Activated naive CD4-positive, alpha-beta T cell treated with anti-CD3 and anti-CD28 coated beads, Interleukin-2, amount 50 U/mL, for 24 hours (primary cell): Measurements from ENCODE around the gene PRG3.
A peak's percentile ranks its signal among the peaks of the same experiment; 100 is the strongest.

Experiments used
- H3K27ac Mint-ChIP-seq: one replicate; pipeline ENCODE4 v1.8.0; 2021; ENCODE audit warnings: mild to moderate bottlenecking, mixed read lengths
- H3K27me3 Mint-ChIP-seq: one replicate; pipeline ENCODE4 v1.8.0; 2021; ENCODE audit warnings: mixed read lengths
- H3K36me3 Mint-ChIP-seq: one replicate; pipeline ENCODE4 v1.8.0; 2021; ENCODE audit warnings: mixed read lengths
- H3K4me1 Mint-ChIP-seq: one replicate; pipeline ENCODE4 v1.8.0; 2021; ENCODE audit warnings: mixed read lengths
- H3K4me3 Mint-ChIP-seq: one replicate; pipeline ENCODE4 v1.8.0; 2021; ENCODE audit warnings: mild to moderate bottlenecking, mixed read lengths
- H3K9me3 Mint-ChIP-seq: one replicate; pipeline ENCODE4 v1.8.0; 2021; ENCODE audit warnings: mixed read lengths

PRG3 gene, protein sequence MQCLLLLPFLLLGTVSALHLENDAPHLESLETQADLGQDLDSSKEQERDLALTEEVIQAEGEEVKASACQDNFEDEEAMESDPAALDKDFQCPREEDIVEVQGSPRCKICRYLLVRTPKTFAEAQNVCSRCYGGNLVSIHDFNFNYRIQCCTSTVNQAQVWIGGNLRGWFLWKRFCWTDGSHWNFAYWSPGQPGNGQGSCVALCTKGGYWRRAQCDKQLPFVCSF

DNA sequence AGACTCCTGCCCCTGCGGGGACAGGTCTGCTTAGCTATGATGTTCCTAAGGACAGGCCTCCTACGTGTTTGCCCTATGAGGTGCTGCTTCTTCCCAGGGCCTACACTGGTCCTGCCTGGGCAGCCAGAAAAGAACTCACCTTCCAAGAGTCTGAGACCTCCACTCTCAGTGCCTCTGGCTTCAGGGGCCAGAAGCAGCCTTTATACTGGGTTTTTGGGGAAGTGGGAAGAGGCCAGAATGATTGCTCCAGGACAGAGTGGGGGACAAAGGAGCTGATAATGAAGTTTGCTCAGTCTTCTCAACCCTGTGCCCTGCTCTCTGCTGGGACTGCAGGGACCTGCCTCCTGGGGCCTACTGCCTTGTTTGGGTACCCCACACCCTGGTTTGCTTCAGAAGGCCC is at the start of gene PRG3:
Gene PRG3, minus strand, starts transcription at position 176 of the 400 bp plus-strand sequence. CDS start 442 bp downstream, outside the sequence.
- Mint-ChIP-seq H3K36me3 (no peaks in the 10 kb centered on the region), H3K27ac (no peak within 1 kb of the TSS), H3K4me3 (no peak within 1 kb of the TSS), H3K9me3 (no peaks in the 10 kb centered on the region), H3K27me3 (peaks cover 5% of the 10 kb centered on the region), H3K4me1 (no peaks in the 10 kb centered on the region)

DNA sequence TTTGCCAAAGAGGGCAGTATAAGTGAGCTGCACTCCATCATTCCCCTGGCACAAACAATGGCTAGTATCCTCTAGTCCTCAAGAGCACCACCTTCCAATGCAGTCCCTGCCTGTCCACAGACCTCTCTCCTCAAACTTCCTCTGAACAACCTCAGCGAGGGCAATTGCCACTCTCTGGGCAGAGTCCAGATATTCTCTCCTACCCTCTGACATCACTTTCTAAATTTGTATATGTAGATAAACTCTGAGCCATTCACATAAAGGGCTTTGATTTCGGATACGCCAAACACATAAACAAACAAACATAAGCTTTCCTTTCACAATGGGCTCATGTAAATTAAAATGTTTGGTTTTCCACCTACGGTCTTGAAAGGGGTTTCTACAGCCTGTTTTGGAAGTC is 49.0 kb upstream of the PRG3 start:
- no peak overlapping the region for H3K27ac Mint-ChIP-seq
- no peak overlapping the region for H3K4me3 Mint-ChIP-seq
- no peaks in the 10 kb centered on the region for H3K27me3 Mint-ChIP-seq

DNA sequence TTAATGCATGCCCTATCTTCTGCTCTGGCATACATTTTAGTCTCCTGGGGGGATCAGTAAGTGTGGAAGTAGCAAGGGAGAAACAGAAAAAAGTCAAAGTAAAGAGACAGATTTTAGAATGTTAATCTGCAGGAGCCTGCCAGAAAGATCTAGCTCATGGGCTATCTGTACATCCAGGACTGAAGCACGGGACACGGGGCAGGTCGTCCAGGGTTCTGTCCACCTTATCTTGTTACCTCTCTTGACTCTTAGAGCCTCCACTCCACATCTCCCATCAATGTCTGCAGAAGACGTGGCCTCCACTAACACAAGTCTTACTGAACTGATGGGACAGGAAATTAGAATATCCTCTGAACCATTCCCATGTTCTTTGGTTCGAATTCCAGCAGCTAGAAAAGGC is 47.7 kb upstream of the PRG3 start:
- peaks cover 19% of the 10 kb centered on the region for H3K36me3 Mint-ChIP-seq
- no peak overlapping the region for H3K27ac Mint-ChIP-seq
- H3K4me3 Mint-ChIP-seq = no peak overlapping the region
- no peaks in the 10 kb centered on the region for H3K9me3 Mint-ChIP-seq
- H3K4me1 Mint-ChIP-seq = peaks cover 24% of the 10 kb centered on the region
- H3K27me3 Mint-ChIP-seq = no peaks in the 10 kb centered on the region

More for the DNA sequence above, 49.0 kb upstream of the PRG3 start:
- H3K4me1 Mint-ChIP-seq = peaks cover 16% of the 10 kb centered on the region
- peaks cover 11% of the 10 kb centered on the region for H3K36me3 Mint-ChIP-seq
- no peaks in the 10 kb centered on the region for H3K9me3 Mint-ChIP-seq

DNA sequence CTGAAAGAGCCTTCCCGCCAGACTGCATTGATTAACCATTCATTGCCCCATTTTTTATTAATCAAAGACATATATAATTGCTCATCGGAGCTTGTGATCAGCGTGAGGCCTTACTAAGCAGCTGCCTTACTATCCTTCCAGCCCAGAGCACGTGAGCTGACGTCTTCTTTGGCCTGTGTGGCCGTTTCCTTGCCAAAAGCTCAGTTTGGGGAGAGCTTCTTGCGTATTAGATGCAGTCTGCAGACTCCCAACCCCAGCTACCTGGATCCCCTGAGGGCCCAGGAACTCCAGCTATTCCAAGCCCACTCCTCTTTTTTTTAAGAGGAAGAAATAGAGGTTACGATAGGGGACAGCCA is 46.8 kb upstream of the PRG3 start:
- Mint-ChIP-seq H3K4me3 (peak overlapping the region; percentile 98), H3K4me1 (peaks cover 32% of the 10 kb centered on the region), H3K36me3 (peaks cover 25% of the 10 kb centered on the region), H3K27ac (peak overlapping the region; percentile 92), H3K9me3 (no peaks in the 10 kb centered on the region), H3K27me3 (no peaks in the 10 kb centered on the region)

DNA sequence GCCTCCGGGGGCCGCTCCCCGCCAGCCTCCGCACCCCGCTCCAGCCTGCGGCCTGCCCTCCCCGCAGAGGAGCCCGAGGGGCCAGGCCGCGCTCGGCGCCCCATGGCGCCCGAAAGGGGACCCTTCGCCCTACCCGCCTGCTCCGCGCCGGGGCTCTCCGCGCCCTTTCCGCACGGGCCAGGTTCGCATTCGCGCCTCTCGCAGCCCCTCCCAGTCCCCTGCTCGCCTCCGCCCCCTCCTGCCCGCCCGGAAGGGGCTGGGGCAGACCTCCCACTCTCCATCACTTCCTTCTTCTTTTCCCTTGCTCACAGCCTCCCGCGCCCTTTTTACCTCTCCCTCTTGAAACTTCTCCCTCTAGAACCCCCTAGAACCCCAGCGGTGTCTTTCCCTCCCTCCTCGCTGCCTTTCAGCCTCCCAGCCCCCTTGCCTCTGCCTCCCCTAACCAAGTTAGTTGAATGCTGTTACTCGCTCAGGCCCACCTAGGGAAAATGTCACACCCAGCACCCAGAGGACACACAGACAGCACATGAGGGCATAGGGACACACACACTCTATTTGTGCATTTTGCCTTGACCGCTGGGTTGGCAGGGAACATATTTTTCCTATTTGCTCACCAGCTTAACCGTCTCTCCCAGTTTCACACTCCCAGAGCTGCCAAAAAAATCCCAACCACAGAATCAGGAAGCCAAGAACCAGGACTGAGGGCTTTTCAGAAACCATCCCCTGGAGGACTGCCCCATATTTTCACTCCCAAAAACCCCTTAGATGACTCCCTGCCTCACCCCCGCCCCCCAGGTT is 46.2 kb upstream of the PRG3 start, which contains the start of gene SLC43A3:
Gene SLC43A3, minus strand, starts transcription at position 193 of the 798 bp plus-strand sequence. CDS start 949 bp downstream, outside the sequence.
- Mint-ChIP-seq H3K27ac (peak within 1 kb of the TSS; percentile 97), H3K4me3 (peak within 1 kb of the TSS; percentile 98), H3K4me1 (peaks cover 37% of the 10 kb centered on the region), H3K27me3 (no peaks in the 10 kb centered on the region), H3K36me3 (peaks cover 31% of the 10 kb centered on the region), H3K9me3 (no peaks in the 10 kb centered on the region)

DNA sequence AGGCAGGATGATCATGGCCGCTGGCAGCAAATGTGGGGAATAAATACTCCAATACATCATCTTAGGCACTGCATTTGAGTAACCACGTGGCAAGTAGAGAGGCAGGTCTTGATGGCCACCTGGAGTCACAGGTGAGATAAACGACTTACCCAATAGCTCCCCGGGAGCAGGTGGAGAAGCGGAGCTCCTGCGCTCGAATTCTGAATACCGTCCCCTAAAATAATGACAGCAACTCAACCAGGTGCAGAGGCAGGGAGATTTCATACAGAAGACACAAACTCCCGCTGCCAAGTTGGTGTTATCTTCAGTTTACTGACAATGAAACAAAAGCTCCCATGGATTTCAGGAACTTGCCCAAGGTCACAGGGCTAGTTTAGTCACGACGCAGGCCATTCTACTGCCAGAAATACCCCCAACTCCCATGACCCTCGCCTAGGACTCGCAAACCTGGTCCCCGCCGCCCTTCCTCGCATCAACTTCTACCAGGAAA is 45.5 kb upstream of the PRG3 start:
- peaks cover 44% of the 10 kb centered on the region for H3K4me1 Mint-ChIP-seq

DNA sequence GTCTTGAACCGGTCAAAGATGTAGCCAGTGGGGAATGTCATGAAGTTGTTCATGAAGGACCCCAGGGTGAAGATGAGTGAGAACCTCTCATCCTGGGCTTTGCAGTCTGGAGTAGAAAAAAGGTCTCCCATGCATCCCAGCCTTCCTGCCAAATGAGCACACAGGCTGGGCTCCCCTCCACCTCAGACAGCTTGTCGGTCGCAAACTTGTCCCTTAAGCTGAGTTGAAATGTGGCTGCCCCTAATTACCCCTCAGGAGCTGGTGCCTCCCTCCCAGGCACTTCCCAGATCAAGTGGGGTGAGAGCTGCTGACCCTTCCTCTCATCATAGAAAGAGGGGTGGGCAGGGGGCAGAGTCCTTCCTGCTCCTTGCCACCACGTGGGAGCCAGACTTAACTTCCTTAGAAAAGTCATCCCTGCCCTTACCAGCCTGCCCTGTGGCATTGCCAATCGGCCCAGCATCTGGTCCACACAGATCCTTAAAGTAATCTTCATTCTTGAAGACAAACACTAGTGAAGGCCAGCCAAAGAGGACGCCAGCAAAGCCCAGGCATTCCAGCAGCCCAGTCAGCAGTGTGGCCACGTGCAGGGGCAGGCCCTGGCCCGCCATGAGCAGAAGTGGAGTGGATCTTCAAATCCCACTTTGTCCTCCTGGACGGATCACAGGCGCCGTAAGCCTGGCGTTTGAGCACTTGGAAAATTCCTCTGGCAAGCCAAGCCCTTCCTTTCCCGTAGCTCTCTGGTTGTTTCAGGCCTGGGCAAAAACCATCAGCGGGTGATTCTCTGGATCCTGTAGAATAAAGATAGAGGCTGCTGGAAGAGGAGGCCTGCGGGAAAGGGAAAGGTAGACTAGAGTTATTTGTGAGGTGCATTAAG is 44.9 kb upstream of the PRG3 start:
- peaks cover 38% of the 10 kb centered on the region for H3K36me3 Mint-ChIP-seq
- H3K4me1 Mint-ChIP-seq = peaks cover 44% of the 10 kb centered on the region

More for the DNA sequence above, 45.5 kb upstream of the PRG3 start:
- Mint-ChIP-seq H3K36me3 (peaks cover 36% of the 10 kb centered on the region), H3K4me3 (peak overlapping the region; percentile 98), H3K9me3 (no peaks in the 10 kb centered on the region), H3K27ac (peak overlapping the region; percentile 97), H3K27me3 (no peaks in the 10 kb centered on the region)

DNA sequence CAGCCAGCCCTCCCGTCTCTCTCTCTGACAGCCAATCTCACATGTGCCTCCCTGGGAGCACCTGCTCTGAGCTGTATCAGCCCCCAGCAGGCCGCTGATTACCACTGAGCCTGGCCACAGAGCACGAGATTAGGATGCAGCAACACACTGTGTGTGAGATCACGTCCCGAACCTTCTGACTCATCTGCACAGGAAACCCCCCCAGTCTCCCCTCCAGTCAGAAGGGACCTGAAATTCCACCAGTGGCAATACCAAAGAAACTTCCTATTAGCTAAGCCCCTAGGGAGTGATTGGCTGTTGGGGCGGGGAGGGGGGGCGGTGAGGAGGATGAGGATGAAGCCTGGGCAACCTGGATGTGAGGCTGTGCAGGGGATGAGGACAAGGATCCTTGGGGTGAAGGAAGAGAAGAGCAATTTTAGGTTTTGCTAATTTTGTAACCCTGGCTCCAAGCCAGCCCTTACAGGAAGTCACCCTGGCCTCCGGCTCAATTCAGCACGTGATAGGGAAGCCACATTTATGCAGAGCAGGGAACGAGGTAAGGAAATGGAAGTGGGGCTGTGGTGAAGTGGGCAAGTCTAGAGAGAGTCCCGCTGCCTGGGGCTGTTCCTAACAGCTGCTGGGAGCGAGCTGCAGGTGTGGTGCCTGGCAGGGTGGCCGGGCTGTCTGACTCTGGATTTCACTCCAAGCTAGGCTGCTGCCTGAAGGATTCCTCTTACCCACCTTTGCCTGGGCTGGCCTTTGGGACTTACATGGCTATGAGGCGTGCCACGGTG is 44.0 kb upstream of the PRG3 start:
- peak overlapping the region; percentile 97 for H3K27ac Mint-ChIP-seq
- peaks cover 49% of the 10 kb centered on the region for H3K4me1 Mint-ChIP-seq
- H3K27me3 Mint-ChIP-seq = no peaks in the 10 kb centered on the region
- no peaks in the 10 kb centered on the region for H3K9me3 Mint-ChIP-seq
- peak overlapping the region; percentile 98 for H3K4me3 Mint-ChIP-seq
- H3K36me3 Mint-ChIP-seq = peaks cover 45% of the 10 kb centered on the region

More for the DNA sequence above, 44.9 kb upstream of the PRG3 start:
- Mint-ChIP-seq H3K4me3 (peak overlapping the region; percentile 98), H3K9me3 (no peaks in the 10 kb centered on the region), H3K27me3 (no peaks in the 10 kb centered on the region), H3K27ac (peak overlapping the region; percentile 97)

DNA sequence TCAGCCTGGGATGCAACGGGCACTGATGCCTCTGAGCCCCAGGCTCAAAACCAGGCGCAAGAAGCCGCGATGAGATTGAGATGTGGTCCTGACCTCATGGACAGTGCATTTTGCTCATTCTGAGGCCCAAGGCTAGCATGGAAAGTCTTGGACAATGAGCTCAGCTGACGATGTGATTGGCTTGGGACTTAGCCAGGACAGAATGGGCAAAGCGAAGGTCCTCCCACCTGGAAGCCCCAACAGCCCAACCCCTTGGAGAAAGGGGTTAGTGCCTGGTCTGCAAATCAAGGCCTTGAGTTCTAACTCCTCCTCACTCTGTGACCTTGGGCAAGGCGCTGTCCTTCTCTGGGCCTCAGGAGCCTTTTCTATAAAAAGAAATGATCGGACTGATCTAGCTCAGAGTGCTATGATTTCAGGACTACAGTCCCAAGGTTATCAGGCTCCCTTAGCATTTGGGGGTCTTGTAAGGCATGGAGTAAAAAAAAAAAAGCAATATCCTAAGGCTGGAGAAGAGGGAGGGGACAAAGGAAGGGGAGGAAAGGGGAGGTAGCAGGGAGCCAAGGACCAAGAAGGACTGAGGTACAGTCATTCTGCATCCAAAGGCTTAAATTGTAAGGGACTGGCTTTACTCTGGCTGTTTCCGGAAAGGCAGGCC is 43.3 kb upstream of the PRG3 start:
- Mint-ChIP-seq H3K4me3 (peak overlapping the region; percentile 98), H3K27ac (peak overlapping the region; percentile 97), H3K36me3 (peaks cover 46% of the 10 kb centered on the region), H3K4me1 (peaks cover 51% of the 10 kb centered on the region), H3K9me3 (no peaks in the 10 kb centered on the region), H3K27me3 (no peaks in the 10 kb centered on the region)

DNA sequence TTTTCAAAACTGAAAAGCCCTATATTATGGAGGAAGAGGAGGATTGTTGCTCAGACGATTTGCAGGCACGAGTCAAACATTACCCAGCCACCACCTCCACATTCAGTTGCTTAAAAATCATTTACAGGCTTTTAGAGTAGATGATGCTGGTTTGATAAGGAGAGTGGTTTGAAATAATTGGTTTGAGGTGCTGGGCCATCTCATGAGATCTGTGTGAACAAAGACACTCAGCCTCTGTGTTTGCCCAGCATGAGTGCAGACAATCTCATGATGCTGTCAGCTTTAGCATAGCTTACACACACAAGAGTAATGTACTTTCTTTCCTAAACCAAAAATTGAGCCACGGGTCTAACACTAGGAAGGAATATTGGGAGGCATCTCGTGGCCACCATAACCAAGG is 41.7 kb upstream of the PRG3 start:
- no peaks in the 10 kb centered on the region for H3K9me3 Mint-ChIP-seq
- peaks cover 53% of the 10 kb centered on the region for H3K4me1 Mint-ChIP-seq
- peak overlapping the region; percentile 98 for H3K4me3 Mint-ChIP-seq
- peak overlapping the region; percentile 73 for H3K27ac Mint-ChIP-seq
- H3K27me3 Mint-ChIP-seq = no peaks in the 10 kb centered on the region
- peaks cover 51% of the 10 kb centered on the region for H3K36me3 Mint-ChIP-seq

DNA sequence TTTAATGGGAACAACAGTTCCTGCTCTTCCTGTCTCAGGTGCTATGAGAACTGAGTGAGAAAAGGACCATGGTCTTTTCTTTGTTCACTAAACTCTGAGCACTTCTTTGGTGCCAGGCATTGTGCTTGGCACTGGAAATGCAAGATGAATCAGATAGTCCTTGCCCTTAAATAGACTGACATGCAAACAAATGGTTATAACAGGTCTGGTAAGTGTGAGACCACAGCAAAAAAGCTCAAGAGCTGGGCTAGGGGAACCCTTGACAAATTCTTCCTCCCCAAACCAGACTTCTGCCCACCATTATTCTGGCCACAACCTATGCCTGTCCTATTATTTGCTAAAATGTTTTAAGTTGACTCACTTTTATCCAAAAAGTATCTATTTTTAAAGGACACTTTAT is 40.9 kb upstream of the PRG3 start:
- Mint-ChIP-seq H3K4me1 (peaks cover 46% of the 10 kb centered on the region), H3K27ac (no peak overlapping the region), H3K9me3 (no peaks in the 10 kb centered on the region), H3K4me3 (no peak overlapping the region), H3K27me3 (no peaks in the 10 kb centered on the region), H3K36me3 (peaks cover 57% of the 10 kb centered on the region)

DNA sequence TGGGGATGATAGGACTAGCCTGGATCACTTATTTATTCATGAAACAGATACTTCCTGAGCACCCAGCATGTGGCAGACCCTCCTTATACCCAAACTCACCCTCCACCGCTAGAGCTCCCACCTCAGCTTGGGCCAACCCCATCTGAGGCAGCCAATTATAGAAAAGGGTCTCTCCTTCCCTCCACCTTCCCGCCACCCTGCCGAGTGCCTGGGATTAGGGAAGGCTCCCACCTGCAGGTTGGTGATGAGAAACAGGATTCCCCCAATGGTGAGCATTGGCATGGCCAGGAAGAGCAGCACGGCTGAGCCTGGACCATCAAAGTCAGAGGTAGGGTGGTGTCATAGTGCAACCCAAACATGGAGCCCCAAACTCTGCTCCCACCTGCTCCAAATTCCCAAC is 40.1 kb upstream of the PRG3 start:
- Mint-ChIP-seq H3K36me3 (peaks cover 57% of the 10 kb centered on the region), H3K4me3 (no peak overlapping the region), H3K4me1 (peaks cover 44% of the 10 kb centered on the region)

DNA sequence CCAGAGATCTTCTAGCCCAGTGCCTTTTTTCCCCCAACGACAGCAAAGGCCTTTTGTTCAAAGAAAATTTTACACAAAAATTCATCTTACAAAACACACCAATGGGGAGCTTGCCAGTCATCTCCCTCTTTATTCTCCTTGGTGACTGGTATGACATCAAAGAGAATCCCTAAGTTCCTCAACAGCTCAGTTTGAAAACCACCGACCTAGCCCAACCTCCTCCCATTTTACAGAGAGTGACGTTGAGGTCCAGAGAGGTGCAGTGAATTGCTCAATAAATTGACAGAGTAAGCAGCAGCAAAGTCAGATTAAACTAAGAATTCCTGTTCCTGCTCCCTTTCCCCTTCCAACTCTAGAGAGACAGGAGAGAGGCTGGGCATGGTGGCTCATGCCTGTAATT is 38.2 kb upstream of the PRG3 start:
- H3K4me3 Mint-ChIP-seq = no peak overlapping the region
- no peaks in the 10 kb centered on the region for H3K9me3 Mint-ChIP-seq
- H3K4me1 Mint-ChIP-seq = peaks cover 51% of the 10 kb centered on the region
- no peaks in the 10 kb centered on the region for H3K27me3 Mint-ChIP-seq
- peaks cover 54% of the 10 kb centered on the region for H3K36me3 Mint-ChIP-seq
- no peak overlapping the region for H3K27ac Mint-ChIP-seq

More for the DNA sequence above, 40.1 kb upstream of the PRG3 start:
- Mint-ChIP-seq H3K27ac (no peak overlapping the region), H3K27me3 (no peaks in the 10 kb centered on the region), H3K9me3 (no peaks in the 10 kb centered on the region)

DNA sequence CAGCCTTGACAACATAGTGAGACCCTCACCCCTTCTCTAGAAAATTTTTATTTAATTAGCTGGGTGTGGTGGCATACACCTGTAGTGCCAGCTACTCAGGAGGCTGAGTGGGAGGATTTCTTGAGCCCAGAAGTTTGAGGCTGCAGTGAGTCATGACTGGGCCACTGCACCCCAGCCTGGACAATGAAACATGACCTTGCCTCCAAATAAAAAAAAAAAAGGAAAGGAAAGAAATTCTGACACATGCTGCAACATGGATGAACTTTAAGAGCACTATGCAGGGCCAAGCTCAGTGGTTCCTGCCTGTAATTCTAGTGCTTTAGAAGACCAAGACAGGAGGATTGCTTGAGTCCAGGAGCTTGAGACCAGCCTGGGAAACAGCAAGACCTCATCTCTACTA is 37.2 kb upstream of the PRG3 start:
- Mint-ChIP-seq H3K4me3 (no peak overlapping the region), H3K27me3 (no peaks in the 10 kb centered on the region), H3K9me3 (no peaks in the 10 kb centered on the region), H3K36me3 (peaks cover 58% of the 10 kb centered on the region), H3K4me1 (peaks cover 55% of the 10 kb centered on the region), H3K27ac (no peak overlapping the region)
